RWPE2 (cell line): ENCODE results near the gene SPATA3.

Experiments used
- ATAC-seq: fragments of 200-7000 bp; cut with Tn5 transposase; 3 replicates; pipeline ENCODE4 v1.9.1; 2021; ENCODE audit warnings: low read depth
- DNase-seq: peaks from one replicate; pipeline ENCODE4 v3.0.0-alpha.2; 2020; ENCODE audit warnings: low spot score
- H3K27ac ChIP-seq: fragments of 450-650 bp; 2 replicates; pipeline ENCODE4 v1.5.1; 2017; ENCODE audit warnings: mild to moderate bottlenecking; ENCODE audit not compliant: poor library complexity, severe bottlenecking
- H3K27me3 ChIP-seq: fragments of 250-450 bp; sonication (Bioruptor Pico); 2 replicates; pipeline ENCODE4 v1.5.1; 2021; ENCODE audit warnings: mild to moderate bottlenecking, moderate library complexity; ENCODE audit not compliant: insufficient read depth, poor library complexity, severe bottlenecking
- H3K36me3 ChIP-seq: fragments of 250-450 bp; sonication (Bioruptor Pico); 2 replicates; pipeline ENCODE4 v1.5.1; 2020; ENCODE audit warnings: low read depth, mild to moderate bottlenecking, moderate library complexity
- H3K4me1 ChIP-seq: fragments of 250-450 bp; sonication (Bioruptor Pico); 2 replicates; pipeline ENCODE4 v1.5.1; 2021; ENCODE audit warnings: mild to moderate bottlenecking, moderate library complexity; ENCODE audit not compliant: insufficient read depth, poor library complexity, severe bottlenecking
- H3K4me3 ChIP-seq: fragments of 250-450 bp; sonication (Bioruptor Pico); 2 replicates; pipeline ENCODE4 v1.5.1; 2021; ENCODE audit warnings: mild to moderate bottlenecking, moderate library complexity; ENCODE audit not compliant: severe bottlenecking
- H3K9me3 ChIP-seq: fragments of 250-450 bp; sonication (Bioruptor Pico); 2 replicates; pipeline ENCODE4 v1.5.1; 2021; ENCODE audit warnings: mild to moderate bottlenecking, moderate library complexity; ENCODE audit not compliant: severe bottlenecking
- TF ChIP-seq, protein P1 (sequence below): fragments of 450-650 bp; IDR thresholded peaks from one replicate; pipeline ENCODE4 v1.5.1; 2017; ENCODE audit warnings: mild to moderate bottlenecking, moderate library complexity; ENCODE audit not compliant: poor library complexity, severe bottlenecking

Gene SPATA3

DNA sequence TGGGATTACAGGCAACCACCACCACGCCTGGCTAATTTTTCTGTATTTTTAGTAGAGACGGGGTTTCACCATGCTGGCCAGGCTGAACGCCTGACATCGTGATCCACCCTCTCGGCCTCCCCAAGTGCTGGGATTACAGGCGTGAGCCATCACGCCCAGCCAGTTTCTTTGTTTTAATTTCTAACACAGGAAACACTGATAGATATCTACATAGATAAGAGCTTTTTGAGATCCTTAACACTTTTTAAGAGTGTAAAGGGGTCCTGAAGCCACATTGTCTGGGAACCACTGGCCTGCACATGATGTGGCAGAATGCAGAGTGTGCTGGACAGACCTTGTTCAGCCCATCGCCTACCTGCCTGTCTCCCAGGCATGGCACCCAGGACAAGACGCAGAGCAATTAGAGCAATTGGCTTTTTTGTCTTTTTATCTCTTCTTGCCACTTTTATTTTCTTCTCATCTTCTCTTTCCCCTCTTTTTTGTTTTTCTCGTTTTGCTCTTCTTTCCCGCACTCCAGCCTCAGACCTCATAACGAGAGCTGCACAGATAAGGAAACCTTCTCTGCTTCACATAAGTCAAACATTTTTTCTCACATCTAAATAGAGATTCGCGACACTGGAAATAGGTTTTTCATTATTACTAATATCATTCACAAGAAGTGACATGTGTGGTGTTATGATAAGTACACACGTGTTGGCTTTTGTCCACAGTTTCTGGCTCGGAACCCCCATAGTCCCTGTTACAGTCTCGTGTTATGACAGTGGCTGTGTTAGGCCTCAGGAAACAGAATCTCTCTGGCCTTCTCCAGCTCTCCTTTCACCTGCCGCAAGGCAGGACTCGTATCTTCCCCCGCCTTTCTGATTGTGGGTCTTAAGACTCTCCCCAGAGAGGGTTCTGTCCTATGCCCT, 45.7 kb upstream of the SPATA3 start:
- Histone ChIP-seq H3K36me3 (no peaks in the 10 kb centered on the region), H3K27me3 (no peaks in the 10 kb centered on the region), H3K27ac (no peak overlapping the region), H3K4me3 (no peak overlapping the region), H3K4me1 (no peaks in the 10 kb centered on the region), H3K9me3 (no peaks in the 10 kb centered on the region)
- ATAC-seq, result no peak
- DNase-seq, result no peak
- TF ChIP-seq, protein P1, sequence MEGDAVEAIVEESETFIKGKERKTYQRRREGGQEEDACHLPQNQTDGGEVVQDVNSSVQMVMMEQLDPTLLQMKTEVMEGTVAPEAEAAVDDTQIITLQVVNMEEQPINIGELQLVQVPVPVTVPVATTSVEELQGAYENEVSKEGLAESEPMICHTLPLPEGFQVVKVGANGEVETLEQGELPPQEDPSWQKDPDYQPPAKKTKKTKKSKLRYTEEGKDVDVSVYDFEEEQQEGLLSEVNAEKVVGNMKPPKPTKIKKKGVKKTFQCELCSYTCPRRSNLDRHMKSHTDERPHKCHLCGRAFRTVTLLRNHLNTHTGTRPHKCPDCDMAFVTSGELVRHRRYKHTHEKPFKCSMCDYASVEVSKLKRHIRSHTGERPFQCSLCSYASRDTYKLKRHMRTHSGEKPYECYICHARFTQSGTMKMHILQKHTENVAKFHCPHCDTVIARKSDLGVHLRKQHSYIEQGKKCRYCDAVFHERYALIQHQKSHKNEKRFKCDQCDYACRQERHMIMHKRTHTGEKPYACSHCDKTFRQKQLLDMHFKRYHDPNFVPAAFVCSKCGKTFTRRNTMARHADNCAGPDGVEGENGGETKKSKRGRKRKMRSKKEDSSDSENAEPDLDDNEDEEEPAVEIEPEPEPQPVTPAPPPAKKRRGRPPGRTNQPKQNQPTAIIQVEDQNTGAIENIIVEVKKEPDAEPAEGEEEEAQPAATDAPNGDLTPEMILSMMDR, result no peak

DNA sequence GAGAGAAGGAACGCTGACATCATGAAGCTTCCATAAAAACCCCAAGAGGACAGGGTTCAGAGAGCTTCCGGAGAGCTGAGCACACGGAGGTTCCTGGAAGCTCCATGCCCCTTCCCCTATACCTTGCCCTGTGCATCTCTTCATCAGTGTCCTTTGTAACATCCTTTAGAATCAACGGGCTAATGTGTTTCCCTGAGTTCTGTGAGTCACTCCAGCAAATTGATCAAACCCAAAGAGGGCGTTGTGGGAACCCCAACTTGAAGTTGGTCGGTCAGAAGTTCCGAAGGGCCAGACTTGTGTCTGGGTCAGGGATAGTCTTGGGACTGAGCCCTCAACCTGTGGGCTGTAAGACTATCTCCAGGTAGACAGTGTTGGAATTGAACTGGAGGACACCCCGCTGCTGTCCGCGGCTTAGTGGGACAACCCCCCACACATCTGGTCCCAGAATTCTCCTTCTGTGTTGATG, 45.0 kb upstream of the SPATA3 start:
- TF ChIP-seq, protein P1, result no peak
- no peaks in the 10 kb centered on the region for H3K27me3 ChIP-seq
- ATAC-seq (no peak), DNase-seq (no peak)
- H3K4me3 ChIP-seq, result no peak overlapping the region
- H3K27ac ChIP-seq, result no peak overlapping the region
- H3K9me3 ChIP-seq, result no peaks in the 10 kb centered on the region
- H3K4me1 ChIP-seq, result no peaks in the 10 kb centered on the region
- H3K36me3 ChIP-seq, result no peaks in the 10 kb centered on the region

GRCh38 chr2:230951396-230951795, 44.5 kb upstream of the SPATA3 start:
- H3K27ac ChIP-seq, result no peak overlapping the region
- TF ChIP-seq, protein P1, result no peak
- no peaks in the 10 kb centered on the region for H3K27me3 ChIP-seq
- no peaks in the 10 kb centered on the region for H3K4me1 ChIP-seq
- H3K9me3 ChIP-seq, result no peaks in the 10 kb centered on the region
- no peak for DNase-seq
- H3K36me3 ChIP-seq, result no peaks in the 10 kb centered on the region
- H3K4me3 ChIP-seq, result no peak overlapping the region
- ATAC-seq, result no peak

GRCh38 chr2:230952226-230952956, 43.5 kb upstream of the SPATA3 start:
- ATAC-seq (no peak), DNase-seq (no peak)
- TF ChIP-seq, protein P1, result no peak
- H3K4me1 ChIP-seq, result peaks cover 3% of the 10 kb centered on the region
- no peaks in the 10 kb centered on the region for H3K36me3 ChIP-seq
- no peak overlapping the region for H3K27ac ChIP-seq
- H3K9me3 ChIP-seq, result no peaks in the 10 kb centered on the region
- no peaks in the 10 kb centered on the region for H3K27me3 ChIP-seq
- no peak overlapping the region for H3K4me3 ChIP-seq

- no peaks in the 10 kb centered on the region for H3K36me3 ChIP-seq
- no peak overlapping the region for H3K27ac ChIP-seq
- ATAC-seq, result no peak
Measured at GRCh38 chr2:230953845-230954244, 42.1 kb upstream of the SPATA3 start.

More at GRCh38 chr2:230953845-230954244, 42.1 kb upstream of the SPATA3 start:
- H3K9me3 ChIP-seq, result no peaks in the 10 kb centered on the region
- TF ChIP-seq, protein P1, result no peak
- DNase-seq, result no peak
- H3K4me3 ChIP-seq, result no peak overlapping the region
- peaks cover 3% of the 10 kb centered on the region for H3K4me1 ChIP-seq
- no peaks in the 10 kb centered on the region for H3K27me3 ChIP-seq
